Transverse colon (tissue), 4 donors: ENCODE measurements around the gene JMJD6. TPM values are rescaled to one million over a fixed set of nuclear protein-coding genes. Genes with fewer than 3 reads are reported as not detected.

ENCODE experiments used
- DNase-seq: peaks from one replicate; pipeline ENCODE4 v3.0.0-alpha.2; 2019
- H3K27ac ChIP-seq, 4 donors: fragments of 200-600 bp; sonication (generic); 2 replicates each; pipeline ENCODE4 v1.5.1; 2016 to 2018; ENCODE audit warnings: inconsistent platforms in 4 of 4
- H3K27me3 ChIP-seq: fragments of 200-600 bp; sonication (generic); 2 replicates; pipeline ENCODE4 v1.5.1; 2017; ENCODE audit warnings: inconsistent platforms
- H3K36me3 ChIP-seq, 4 donors: fragments of 200-600 bp; sonication (generic); 2 replicates each; pipeline ENCODE4 v1.5.1; 2017 to 2019; ENCODE audit warnings: inconsistent platforms in 4 of 4
- H3K4me1 ChIP-seq, 4 donors: fragments of 200-600 bp; sonication (generic); 2 replicates each; pipeline ENCODE4 v1.5.1; 2017 to 2020; ENCODE audit warnings: inconsistent platforms in 4 of 4
- H3K4me3 ChIP-seq, 4 donors: fragments of 200-600 bp; sonication (generic); 1 replicate in 1 of 4; 2 replicates in 3 of 4; pipeline versions ENCODE4 v1.5.1 to v1.6.1; 2017 to 2019; ENCODE audit warnings: inconsistent platforms in 4 of 4
- H3K9me3 ChIP-seq, 2 donors: fragments of 200-600 bp; sonication (generic); 2 replicates each; pipeline ENCODE4 v1.5.1; 2017 to 2019; ENCODE audit warnings: inconsistent platforms in 2 of 2
- CTCF ChIP-seq, 5 experiments: fragments of 200-600 bp in 3 of 5; fragments of 450-650 bp in 2 of 5; sonication (generic) in 3 of 5; IDR thresholded peaks; 1 replicate in 2 of 5; 2 replicates in 3 of 5; pipeline ENCODE4 v1.5.1; 2016 to 2017; ENCODE audit warnings: antibody characterized with exemption in 5 of 5, inconsistent platforms in 3 of 5, mild to moderate bottlenecking in 2 of 5, moderate library complexity in 1 of 5
- EP300 ChIP-seq: sonication (generic); formaldehyde crosslinking; IDR thresholded peaks from one replicate; pipeline ENCODE4 v1.6.1; 2017; ENCODE audit warnings: antibody characterized with exemption, low read depth
- POLR2A ChIP-seq: fragments of 450-650 bp; IDR thresholded peaks from one replicate; pipeline ENCODE4 v1.6.1; 2016; ENCODE audit warnings: antibody characterized with exemption, mild to moderate bottlenecking, moderate library complexity
- POLR2AphosphoS5 ChIP-seq, 3 donors: sonication (generic); formaldehyde crosslinking; IDR thresholded peaks; one replicate each; pipeline ENCODE4 v1.6.1; 2016; ENCODE audit warnings: antibody characterized with exemption in 3 of 3
- WGBS, 2 donors: methylation state at CpG; one replicate each; pipeline ENCODE4 v1.1.5; 2018; ENCODE audit warnings: low coverage in 1 of 2; 5-methylcytosine and 5-hydroxymethylcytosine counted together
- in situ Hi-C, 4 donors: fragments of 200-750 bp; cut with MboI; loops; one replicate each; pipeline versions ENCODE4 v1.15.0 to v1.15.1; 2017; ENCODE audit warnings: low sequenced_read_pairs in 3 of 4, low pct_ligation_motif_present in 1 of 4, low pct_unique_long_range_greater_than_20kb in 1 of 4
- intact Hi-C: fragments of 100-400 bp; cut with DNase I; formaldehyde crosslinking; loops from one replicate; pipeline ENCODE4 v1.15.1; 2023; ENCODE audit warnings: low total_unique reads
- total RNA-seq, 4 donors: library from RNA; depleted of rRNA; stranded (reverse); fragments of >200 nt; gene quantifications; one replicate each; pipeline ENCODE4 v1.1.0, GENCODE V29; 2016

Gene JMJD6
- total RNA-seq = 10 to 100 TPM; 25.4 to 58.4 (median 26.9) TPM

DNA sequence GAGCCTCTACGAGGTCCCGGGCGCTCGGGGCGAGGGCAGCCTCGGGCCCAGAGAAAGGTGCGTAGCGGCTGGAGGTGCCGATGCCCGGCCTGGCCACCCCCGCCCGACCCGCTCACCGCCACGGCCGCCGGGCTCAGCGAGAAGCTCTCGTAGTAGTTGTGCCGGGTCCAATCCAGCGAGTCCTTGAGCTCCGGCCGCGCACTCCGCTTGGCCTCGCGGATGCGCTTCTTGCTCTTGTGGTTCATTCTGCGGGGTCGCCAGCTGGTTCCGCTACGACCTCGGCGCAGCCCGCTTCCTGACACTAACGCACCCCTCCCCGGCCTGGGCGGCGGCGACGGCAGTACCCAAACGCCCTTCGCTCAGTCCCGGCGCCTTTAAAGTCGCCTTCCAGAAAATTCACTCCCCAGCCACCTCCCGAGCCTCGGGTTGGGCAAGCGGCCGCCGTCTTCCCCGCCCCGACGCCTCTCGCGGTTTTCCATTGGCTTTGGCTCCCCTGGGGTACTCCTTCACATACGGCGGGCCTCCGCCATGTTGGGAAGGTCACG lies at the start of gene JMJD6:
JMJD6 (minus strand) TSS at position 376 of the 545 bp plus-strand sequence; CDS start at position 245, 131 bp downstream.
- intact Hi-C loops (loop anchor here (5.0 to 10.0 kb wide), 2 partner anchors 849 to 942 kb away; partner anchors contain the start of genes TRIM47 and UNK), in situ Hi-C loops (no loop called here)
- Histone ChIP-seq H3K9me3 (no peaks in the 10 kb centered on the region), H3K4me1 (peaks cover 21 to 65% (median 36%) of the 10 kb centered on the region in 4 donors), H3K27me3 (no peaks in the 10 kb centered on the region), H3K4me3 (peak within 1 kb of the TSS; percentile 89 to 99 (median 98)), H3K36me3 (peaks cover 0 to 25% (median 10%) of the 10 kb centered on the region in 4 donors), H3K27ac (peak within 1 kb of the TSS; percentile 100)
- DNase-seq = peak; percentile 98
- TF ChIP-seq POLR2A (peak; percentile 98), CTCF (IDR thresholded peaks at IDR 0.05) (no peak), POLR2AphosphoS5 (IDR thresholded peaks at IDR 0.05) (peak; percentile 97)
- 0% methylated on average over 49 of the region's 60 CpGs; no CpG with 5 or more reads in 1 of the 2 donors for WGBS, 2 donors

DNA sequence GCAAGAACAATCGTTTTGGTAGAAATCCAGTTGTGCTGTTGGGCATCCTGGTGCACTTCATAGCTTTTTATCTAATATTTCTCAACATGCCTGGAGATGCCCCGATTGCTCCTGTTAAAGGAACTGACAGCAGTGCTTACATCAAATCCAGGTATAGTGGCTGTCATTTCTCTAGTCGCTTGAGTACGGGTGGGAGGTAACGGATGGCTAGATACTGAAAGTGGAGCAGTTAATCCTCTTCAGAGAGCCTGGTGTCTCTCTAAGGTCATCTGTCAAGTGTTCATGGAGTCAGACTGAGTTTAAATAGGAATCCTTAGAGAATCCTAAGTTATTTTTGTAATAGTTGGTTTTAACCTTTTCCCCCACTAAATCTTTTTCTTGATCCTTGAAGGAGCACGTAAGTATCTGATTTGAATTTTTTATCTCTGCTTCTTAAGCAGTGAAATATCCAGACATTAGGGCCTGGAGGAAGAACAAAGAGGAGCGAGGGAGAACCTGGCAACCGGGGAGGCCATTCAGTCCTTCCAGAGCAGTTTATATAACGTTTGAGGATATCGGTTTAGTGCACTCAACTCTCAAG lies 48.7 kb upstream of the JMJD6 start:
- H3K36me3 ChIP-seq = peaks cover 0 to 48% (median 24%) of the 10 kb centered on the region in 4 donors
- in situ Hi-C loops = no loop called here
- 87 to 89% methylated on average over 8 to 10 of the region's 10 CpGs for WGBS, 2 donors
- TF ChIP-seq POLR2A = no peak
- TF ChIP-seq EP300 = no peak
- TF ChIP-seq CTCF (IDR thresholded peaks at IDR 0.05) = no peak
- TF ChIP-seq POLR2AphosphoS5 (IDR thresholded peaks at IDR 0.05) = no peak
- no peaks in the 10 kb centered on the region for H3K4me1 ChIP-seq
- intact Hi-C loops = no loop called here
- no peaks in the 10 kb centered on the region for H3K27me3 ChIP-seq
- H3K27ac ChIP-seq = no peak overlapping the region
- H3K4me3 ChIP-seq = no peak overlapping the region
- no peak for DNase-seq
- no peaks in the 10 kb centered on the region for H3K9me3 ChIP-seq

DNA sequence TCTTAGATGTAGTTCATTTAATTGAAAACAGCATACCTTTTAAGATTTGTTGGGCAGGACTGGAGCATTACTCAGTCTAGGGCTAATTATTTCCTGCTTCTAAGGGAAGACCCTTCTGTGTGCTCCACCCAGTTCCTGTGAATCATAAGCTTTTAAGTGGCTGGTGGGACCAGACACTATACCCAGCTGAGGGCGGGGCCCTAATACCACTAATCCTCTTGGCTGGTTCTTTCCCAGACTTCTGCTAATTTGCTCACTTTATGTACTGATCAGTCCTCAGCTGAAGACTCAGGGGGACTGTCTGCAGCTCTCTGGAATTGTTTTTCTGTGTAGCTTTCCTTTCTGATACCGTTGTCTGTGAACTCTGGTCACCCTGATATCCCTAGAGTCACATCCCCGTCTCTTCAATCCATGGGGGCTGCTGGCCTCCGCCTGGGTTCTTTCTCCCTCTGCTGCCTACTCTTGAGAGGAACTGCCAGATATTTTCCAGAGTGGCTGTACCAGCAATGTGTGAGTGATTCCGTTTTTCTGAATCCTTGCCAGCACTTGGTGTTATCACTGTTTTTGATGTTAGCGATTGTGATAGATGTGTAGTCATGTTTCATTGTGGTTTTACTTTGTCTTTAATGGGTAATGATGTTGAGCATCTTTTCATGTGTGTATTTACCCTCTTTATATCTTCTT lies 46.6 kb upstream of the JMJD6 start:
- no peak for DNase-seq
- in situ Hi-C loops (no loop called here), intact Hi-C loops (no loop called here)
- WGBS, 2 donors = 67 to 83% methylated on average over 1 to 6 of the region's 6 CpGs
- Histone ChIP-seq H3K27ac (no peak overlapping the region), H3K27me3 (no peaks in the 10 kb centered on the region), H3K4me1 (no peaks in the 10 kb centered on the region), H3K4me3 (no peak overlapping the region), H3K9me3 (no peaks in the 10 kb centered on the region), H3K36me3 (peaks cover 0 to 48% (median 24%) of the 10 kb centered on the region in 4 donors)
- no peak for TF ChIP-seq EP300

GRCh38 chr17:76758570-76758969 lies 32.2 kb upstream of the JMJD6 start:
- in situ Hi-C loops (no loop called here), intact Hi-C loops (no loop called here)
- TF ChIP-seq CTCF (IDR thresholded peaks at IDR 0.05) (no peak), POLR2AphosphoS5 (IDR thresholded peaks at IDR 0.05) (no peak), EP300 (no peak), POLR2A (no peak)
- H3K4me1 ChIP-seq = no peaks in the 10 kb centered on the region
- H3K36me3 ChIP-seq = peaks cover 0 to 18% (median 4%) of the 10 kb centered on the region in 4 donors
- no peaks in the 10 kb centered on the region for H3K27me3 ChIP-seq
- no peak overlapping the region for H3K4me3 ChIP-seq
- H3K27ac ChIP-seq = no peak overlapping the region
- DNase-seq = no peak
- WGBS, 2 donors = 94 to 100% methylated on average over 1 to 3 of the region's 3 CpGs
- H3K9me3 ChIP-seq = no peaks in the 10 kb centered on the region
